OCI-LY1 (cell line): Measurements from ENCODE around the gene ZNF182.
"Not testable (repeated sequence)": the region's sequence is repeated elsewhere in the genome, so short reads cannot be mapped to it uniquely, and the experiment has no call there.

Source experiments
- H2AFZ ChIP-seq: fragments of 200-600 bp; sonication (generic), shearing (Covaris generic); 2 replicates; pipeline ENCODE4 v1.6.0; 2014; ENCODE audit warnings: antibody characterized with exemption, mild to moderate bottlenecking, low read length
- H3F3A ChIP-seq: fragments of 200-600 bp; sonication (generic), shearing (Covaris generic); 2 replicates; pipeline ENCODE4 v1.6.0; 2014; ENCODE audit warnings: mild to moderate bottlenecking, antibody characterized with exemption, low read length, moderate library complexity; ENCODE audit not compliant: insufficient read depth
- H3K27ac ChIP-seq: fragments of 200-600 bp; sonication (generic); 2 replicates; pipeline ENCODE4 v1.5.1; 2014; ENCODE audit warnings: low read length, mixed run types, mild to moderate bottlenecking, low read depth; ENCODE audit not compliant: poor library complexity, severe bottlenecking
- H3K27me3 ChIP-seq: fragments of 200-600 bp; sonication (generic); 2 replicates; pipeline ENCODE4 v1.6.0; 2014; ENCODE audit warnings: antibody characterized with exemption, mild to moderate bottlenecking, low read length, moderate library complexity; ENCODE audit not compliant: insufficient read depth
- H3K36me3 ChIP-seq: fragments of 200-600 bp; sonication (generic); 2 replicates; pipeline ENCODE4 v1.6.1; 2014; ENCODE audit warnings: mild to moderate bottlenecking, antibody characterized with exemption, low read length, moderate library complexity, mixed read lengths; ENCODE audit not compliant: insufficient read depth
- H3K4me1 ChIP-seq: fragments of 200-600 bp; sonication (generic); 2 replicates; pipeline ENCODE4 v1.5.1; 2014; ENCODE audit warnings: mild to moderate bottlenecking, low read length, moderate library complexity; ENCODE audit not compliant: insufficient read depth, severe bottlenecking
- H3K4me2 ChIP-seq: fragments of 200-600 bp; sonication (generic), shearing (Covaris generic); 2 replicates; pipeline ENCODE4 v1.6.1; 2014; ENCODE audit warnings: low read length
- H3K4me3 ChIP-seq: fragments of 200-600 bp; sonication (generic); 2 replicates; pipeline ENCODE4 v1.5.1; 2014; ENCODE audit warnings: low read length, low read depth, mild to moderate bottlenecking, mixed read lengths; ENCODE audit not compliant: poor library complexity, severe bottlenecking
- H3K79me2 ChIP-seq: fragments of 200-600 bp; shearing (Covaris generic); 2 replicates; pipeline ENCODE4 v1.6.1; 2016; ENCODE audit warnings: mixed run types, low read length, mixed read lengths; ENCODE audit not compliant: insufficient read depth
- H3K9ac ChIP-seq: fragments of 200-600 bp; sonication (generic), shearing (Covaris generic); 2 replicates; pipeline ENCODE4 v1.6.1; 2014; ENCODE audit warnings: mild to moderate bottlenecking, low read length, mixed read lengths
- H3K9me2 ChIP-seq: fragments of 200-600 bp; sonication (generic), shearing (Covaris generic); 2 replicates; pipeline ENCODE4 v1.6.1; 2014; ENCODE audit warnings: low read depth, mild to moderate bottlenecking, low read length, mixed read lengths
- H3K9me3 ChIP-seq: fragments of 200-600 bp; shearing (Covaris generic); 2 replicates; pipeline ENCODE4 v1.6.1; 2014; ENCODE audit warnings: low read length, mixed read lengths
- H4K20me1 ChIP-seq: fragments of 200-600 bp; sonication (generic), shearing (Covaris generic); 2 replicates; pipeline ENCODE4 v1.6.0; 2016; ENCODE audit warnings: mild to moderate bottlenecking, low read length; ENCODE audit not compliant: insufficient read depth
- EZH2 ChIP-seq: fragments of 200-600 bp; sonication (generic), shearing (Covaris generic); IDR thresholded peaks from 2 replicates; pipeline ENCODE4 v1.8.0; 2017; ENCODE audit warnings: borderline replicate concordance, mixed run types, mild to moderate bottlenecking, antibody characterized with exemption, low read length, moderate library complexity, mixed read lengths
- TF ChIP-seq, protein P1 (sequence below): fragments of 200-600 bp; sonication (generic), shearing (Covaris generic); IDR thresholded peaks from 2 replicates; pipeline ENCODE4 v1.5.1; 2017; ENCODE audit warnings: mild to moderate bottlenecking, antibody characterized with exemption, low read length, moderate library complexity, mixed read lengths

The ZNF182 gene

GRCh38 chrX:48028091-48028490 lies 24.3 kb upstream of the ZNF182 start:
- no peaks in the 10 kb centered on the region for H3K36me3 ChIP-seq
- no peaks in the 10 kb centered on the region for H3F3A ChIP-seq
- H3K4me1 ChIP-seq, result peaks cover 6% of the 10 kb centered on the region
- no peaks in the 10 kb centered on the region for H3K27me3 ChIP-seq
- H3K9ac ChIP-seq, result no peak overlapping the region
- no peaks in the 10 kb centered on the region for H3K9me2 ChIP-seq
- H2AFZ ChIP-seq, result no peak overlapping the region
- no peak overlapping the region for H3K4me2 ChIP-seq
- H3K9me3 ChIP-seq, result no peaks in the 10 kb centered on the region
- no peaks in the 10 kb centered on the region for H3K79me2 ChIP-seq
- H3K4me3 ChIP-seq, result no peak overlapping the region
- H4K20me1 ChIP-seq, result no peaks in the 10 kb centered on the region
- TF ChIP-seq, protein P1, sequence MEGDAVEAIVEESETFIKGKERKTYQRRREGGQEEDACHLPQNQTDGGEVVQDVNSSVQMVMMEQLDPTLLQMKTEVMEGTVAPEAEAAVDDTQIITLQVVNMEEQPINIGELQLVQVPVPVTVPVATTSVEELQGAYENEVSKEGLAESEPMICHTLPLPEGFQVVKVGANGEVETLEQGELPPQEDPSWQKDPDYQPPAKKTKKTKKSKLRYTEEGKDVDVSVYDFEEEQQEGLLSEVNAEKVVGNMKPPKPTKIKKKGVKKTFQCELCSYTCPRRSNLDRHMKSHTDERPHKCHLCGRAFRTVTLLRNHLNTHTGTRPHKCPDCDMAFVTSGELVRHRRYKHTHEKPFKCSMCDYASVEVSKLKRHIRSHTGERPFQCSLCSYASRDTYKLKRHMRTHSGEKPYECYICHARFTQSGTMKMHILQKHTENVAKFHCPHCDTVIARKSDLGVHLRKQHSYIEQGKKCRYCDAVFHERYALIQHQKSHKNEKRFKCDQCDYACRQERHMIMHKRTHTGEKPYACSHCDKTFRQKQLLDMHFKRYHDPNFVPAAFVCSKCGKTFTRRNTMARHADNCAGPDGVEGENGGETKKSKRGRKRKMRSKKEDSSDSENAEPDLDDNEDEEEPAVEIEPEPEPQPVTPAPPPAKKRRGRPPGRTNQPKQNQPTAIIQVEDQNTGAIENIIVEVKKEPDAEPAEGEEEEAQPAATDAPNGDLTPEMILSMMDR, result no peak
- TF ChIP-seq EZH2, result no peak
- no peak overlapping the region for H3K27ac ChIP-seq

GRCh38 chrX:48027545-48027944 lies 23.8 kb upstream of the ZNF182 start:
- not testable (repeated sequence) for H3K27ac ChIP-seq, H3K9ac ChIP-seq, H3K36me3 ChIP-seq, H3F3A ChIP-seq, H4K20me1 ChIP-seq, H3K4me2 ChIP-seq, H2AFZ ChIP-seq, H3K79me2 ChIP-seq, H3K4me3 ChIP-seq, H3K4me1 ChIP-seq, H3K9me3 ChIP-seq, H3K27me3 ChIP-seq, H3K9me2 ChIP-seq

DNA sequence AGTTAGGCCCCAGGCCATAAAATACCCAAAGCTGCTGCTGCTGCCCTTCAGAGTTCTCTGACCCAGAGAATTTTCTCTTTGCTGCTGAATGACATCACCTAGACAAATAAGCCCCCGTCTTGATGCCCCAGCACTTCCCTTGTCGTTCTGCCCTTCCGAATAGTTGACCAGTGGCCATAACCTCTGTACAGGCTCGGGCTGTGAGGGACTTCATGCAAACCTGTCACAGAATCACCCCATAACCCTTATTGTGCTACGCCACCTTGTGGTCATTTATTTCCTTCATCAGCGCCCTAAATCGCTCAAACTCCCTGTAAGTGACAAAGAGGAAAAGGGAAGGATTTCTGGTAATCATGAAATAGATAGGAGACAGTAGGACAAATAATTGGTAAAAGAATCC lies 21.8 kb upstream of the ZNF182 start:
- no peaks in the 10 kb centered on the region for H3K9me3 ChIP-seq
- H3K79me2 ChIP-seq, result no peaks in the 10 kb centered on the region
- H4K20me1 ChIP-seq, result no peaks in the 10 kb centered on the region
- no peak overlapping the region for H3K4me2 ChIP-seq
- H3K9ac ChIP-seq, result no peak overlapping the region
- no peaks in the 10 kb centered on the region for H3K27me3 ChIP-seq
- TF ChIP-seq EZH2, result no peak
- TF ChIP-seq, protein P1, result peak; percentile 58; the same call in 1 of the 2 replicates
- H2AFZ ChIP-seq, result no peak overlapping the region
- no peaks in the 10 kb centered on the region for H3K36me3 ChIP-seq
- no peaks in the 10 kb centered on the region for H3K9me2 ChIP-seq
- H3K4me3 ChIP-seq, result no peak overlapping the region
- H3K27ac ChIP-seq, result no peak overlapping the region
- H3K4me1 ChIP-seq, result peaks cover 9% of the 10 kb centered on the region
- no peaks in the 10 kb centered on the region for H3F3A ChIP-seq

DNA sequence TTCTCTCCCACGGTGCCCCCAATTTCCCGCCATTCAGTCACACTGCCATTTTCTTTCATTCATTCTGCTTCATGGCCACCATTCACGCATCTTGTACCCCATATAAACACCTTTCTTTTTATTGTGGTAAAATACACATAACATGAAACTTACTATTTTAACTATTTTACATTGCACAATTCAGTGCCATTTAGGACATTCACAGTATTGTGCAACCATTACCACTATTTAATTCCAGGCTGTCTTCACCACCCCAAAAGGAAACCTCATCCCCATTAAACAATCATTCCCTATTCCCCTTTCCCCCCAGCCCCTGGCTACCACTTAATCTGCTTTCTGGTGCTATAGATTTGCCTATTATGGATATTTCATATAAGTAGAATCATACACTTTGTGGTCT lies 18.9 kb upstream of the ZNF182 start:
- no peaks in the 10 kb centered on the region for H4K20me1 ChIP-seq
- no peaks in the 10 kb centered on the region for H3K36me3 ChIP-seq
- H3K27me3 ChIP-seq, result no peaks in the 10 kb centered on the region
- peaks cover 9% of the 10 kb centered on the region for H3K4me1 ChIP-seq
- H2AFZ ChIP-seq, result no peak overlapping the region
- no peak overlapping the region for H3K9ac ChIP-seq
- no peaks in the 10 kb centered on the region for H3K9me3 ChIP-seq
- H3K4me3 ChIP-seq, result no peak overlapping the region
- no peaks in the 10 kb centered on the region for H3F3A ChIP-seq
- no peak overlapping the region for H3K4me2 ChIP-seq
- no peaks in the 10 kb centered on the region for H3K9me2 ChIP-seq
- no peak overlapping the region for H3K27ac ChIP-seq
- TF ChIP-seq, protein P1, result no peak
- no peak for TF ChIP-seq EZH2
- no peaks in the 10 kb centered on the region for H3K79me2 ChIP-seq
